Upper lobe of left lung (tissue), 4 donors: Measurements from ENCODE around the gene HPSE2.

ENCODE experiments used
- POLR2A ChIP-seq, 4 donors: fragments of 450-650 bp; IDR thresholded peaks; one replicate each; pipeline ENCODE4 v1.5.1; 2016 to 2017; ENCODE audit warnings: antibody characterized with exemption in 4 of 4, mild to moderate bottlenecking in 2 of 4
- TF ChIP-seq, protein P1 (sequence below), 6 experiments: fragments of 450-650 bp in 4 of 6; fragments of 200-600 bp in 2 of 6; sonication (generic) in 2 of 6; IDR thresholded peaks; one replicate each; pipeline ENCODE4 v1.5.1; 2016 to 2019; ENCODE audit warnings: antibody characterized with exemption in 6 of 6

DNA sequence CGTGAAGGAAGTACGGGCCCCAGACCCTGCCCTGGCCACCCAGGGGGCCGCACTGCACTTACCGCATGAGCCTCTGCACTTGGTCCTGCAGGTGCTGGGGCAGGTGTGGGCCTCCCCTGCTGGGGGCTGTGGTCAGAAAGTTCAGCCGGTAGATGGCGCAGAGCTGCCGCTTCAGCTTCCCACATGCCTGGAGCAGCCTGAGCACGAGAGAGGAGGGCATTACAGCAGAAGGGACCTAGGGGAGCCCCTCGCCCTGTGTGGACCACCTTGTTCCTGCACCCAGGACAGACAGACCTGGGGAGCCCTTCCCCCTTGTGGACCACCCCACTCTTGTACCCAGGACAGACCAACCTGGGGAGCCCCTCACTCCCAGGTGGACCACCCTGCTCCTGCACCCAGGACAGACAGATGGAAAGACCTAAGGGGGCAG, 811.9 kb downstream of the HPSE2 start:
- TF ChIP-seq, protein P1, sequence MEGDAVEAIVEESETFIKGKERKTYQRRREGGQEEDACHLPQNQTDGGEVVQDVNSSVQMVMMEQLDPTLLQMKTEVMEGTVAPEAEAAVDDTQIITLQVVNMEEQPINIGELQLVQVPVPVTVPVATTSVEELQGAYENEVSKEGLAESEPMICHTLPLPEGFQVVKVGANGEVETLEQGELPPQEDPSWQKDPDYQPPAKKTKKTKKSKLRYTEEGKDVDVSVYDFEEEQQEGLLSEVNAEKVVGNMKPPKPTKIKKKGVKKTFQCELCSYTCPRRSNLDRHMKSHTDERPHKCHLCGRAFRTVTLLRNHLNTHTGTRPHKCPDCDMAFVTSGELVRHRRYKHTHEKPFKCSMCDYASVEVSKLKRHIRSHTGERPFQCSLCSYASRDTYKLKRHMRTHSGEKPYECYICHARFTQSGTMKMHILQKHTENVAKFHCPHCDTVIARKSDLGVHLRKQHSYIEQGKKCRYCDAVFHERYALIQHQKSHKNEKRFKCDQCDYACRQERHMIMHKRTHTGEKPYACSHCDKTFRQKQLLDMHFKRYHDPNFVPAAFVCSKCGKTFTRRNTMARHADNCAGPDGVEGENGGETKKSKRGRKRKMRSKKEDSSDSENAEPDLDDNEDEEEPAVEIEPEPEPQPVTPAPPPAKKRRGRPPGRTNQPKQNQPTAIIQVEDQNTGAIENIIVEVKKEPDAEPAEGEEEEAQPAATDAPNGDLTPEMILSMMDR (IDR thresholded peaks at IDR 0.05), result no peak
- no peak for TF ChIP-seq POLR2A (IDR thresholded peaks at IDR 0.05)
